NK-92 (cell line): Measurements from ENCODE around the gene ETDC.
"Not testable (repeated sequence)": the region's sequence is repeated elsewhere in the genome, so short reads cannot be mapped to it uniquely, and the experiment has no call there.

Experiments used
- DNase-seq: peaks from one replicate; lab custom pipeline; 2025; ENCODE audit not compliant: unreplicated experiment; lab: John Stamatoyannopoulos, UW

The ETDC gene

GRCh38 chrX:135309430-135309923, at the start of gene ETDC:
ETDC (plus strand) TSS chrX:135309480; CDS start chrX:135309480, 0 bp downstream.
- DNase-seq = no peak

- not testable (repeated sequence) for DNase-seq
Measured at GRCh38 chrX:135260976-135261375, 48.3 kb upstream of the ETDC start.

GRCh38 chrX:135263376-135263775, 45.9 kb upstream of the ETDC start:
- not testable (repeated sequence) for DNase-seq

GRCh38 chrX:135264206-135264605, 45.1 kb upstream of the ETDC start:
- DNase-seq = no peak

GRCh38 chrX:135273162-135273561, 36.1 kb upstream of the ETDC start:
- DNase-seq = no peak

- no peak for DNase-seq
Measured at GRCh38 chrX:135275973-135276372, 33.3 kb upstream of the ETDC start.

- DNase-seq = no peak
Measured at GRCh38 chrX:135287266-135287823, 21.9 kb upstream of the ETDC start.

GRCh38 chrX:135295238-135295943, 13.9 kb upstream of the ETDC start:
- DNase-seq = no peak

- DNase-seq = no peak
Measured at GRCh38 chrX:135295944-135296305, 13.4 kb upstream of the ETDC start.

- DNase-seq = no peak
Measured at GRCh38 chrX:135302269-135302873, 6.9 kb upstream of the ETDC start.

- no peak for DNase-seq
Measured at GRCh38 chrX:135304741-135305140, 4.5 kb upstream of the ETDC start.

- DNase-seq = no peak
Measured at GRCh38 chrX:135307171-135307570, 2.1 kb upstream of the ETDC start.

- no peak for DNase-seq
Measured at GRCh38 chrX:135308345-135308855, 880 bp upstream of the ETDC start.

GRCh38 chrX:135315864-135316263, 6.6 kb downstream of the ETDC start:
- DNase-seq = no peak

GRCh38 chrX:135324463-135324862, 15.2 kb downstream of the ETDC start:
- DNase-seq = no peak

- DNase-seq = not testable (repeated sequence)
Measured at GRCh38 chrX:135325036-135325818, 15.9 kb downstream of the ETDC start.

GRCh38 chrX:135327299-135327698, 18.0 kb downstream of the ETDC start:
- no peak for DNase-seq

GRCh38 chrX:135328421-135329005, 19.2 kb downstream of the ETDC start:
- DNase-seq = no peak

- DNase-seq = no peak
Measured at GRCh38 chrX:135330706-135331105, 21.4 kb downstream of the ETDC start.

- DNase-seq = no peak
Measured at GRCh38 chrX:135331525-135331924, 22.2 kb downstream of the ETDC start.

GRCh38 chrX:135340831-135341230, 31.6 kb downstream of the ETDC start:
- no peak for DNase-seq
